GM19238 (cell line): ENCODE results near the gene KAT6B.
"Not testable (repeated sequence)": the region's sequence is repeated elsewhere in the genome, so short reads cannot be mapped to it uniquely, and the experiment has no call there.

Experiments
- DNase-seq: peaks from one replicate; pipeline ENCODE4 v3.0.0; 2011; ENCODE audit warnings: low spot score; ENCODE audit not compliant: insufficient read length

KAT6B gene

DNA sequence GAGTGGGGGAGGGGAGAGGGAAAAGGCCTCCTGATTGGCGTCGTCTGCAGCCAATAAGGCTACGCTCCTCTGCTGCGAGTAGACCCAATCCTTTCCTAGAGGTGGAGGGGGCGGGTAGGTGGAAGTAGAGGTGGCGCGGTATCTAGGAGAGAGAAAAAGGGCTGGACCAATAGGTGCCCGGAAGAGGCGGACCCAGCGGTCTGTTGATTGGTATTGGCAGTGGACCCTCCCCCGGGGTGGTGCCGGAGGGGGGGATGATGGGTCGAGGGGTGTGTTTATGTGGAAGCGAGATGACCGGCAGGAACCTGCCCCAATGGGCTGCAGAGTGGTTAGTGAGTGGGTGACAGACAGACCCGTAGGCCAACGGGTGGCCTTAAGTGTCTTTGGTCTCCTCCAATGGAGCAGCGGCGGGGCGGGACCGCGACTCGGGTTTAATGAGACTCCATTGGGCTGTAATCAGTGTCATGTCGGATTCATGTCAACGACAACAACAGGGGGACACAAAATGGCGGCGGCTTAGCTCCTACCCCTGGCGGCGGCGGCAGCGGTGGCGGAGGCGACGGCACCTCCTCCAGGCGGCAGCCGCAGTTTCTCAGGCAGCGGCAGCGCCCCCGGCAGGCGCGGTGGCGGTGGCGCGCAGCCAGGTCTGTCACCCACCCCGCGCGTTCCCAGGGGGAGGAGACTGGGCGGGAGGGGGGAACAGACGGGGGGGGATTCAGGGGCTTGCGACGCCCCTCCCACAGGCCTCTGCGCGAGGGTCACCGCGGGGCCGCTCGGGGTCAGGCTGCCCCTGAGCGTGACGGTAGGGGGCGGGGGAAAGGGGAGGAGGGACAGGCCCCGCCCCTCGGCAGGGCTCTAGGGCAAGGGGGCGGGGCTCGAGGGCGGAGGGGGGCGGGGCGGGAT lies at the start of gene KAT6B:
Gene KAT6B, plus strand, starts transcription at position 459 of the 903 bp plus-strand sequence. CDS start 16,258 bp downstream, outside the sequence.
- peak; percentile 91 for DNase-seq

DNA sequence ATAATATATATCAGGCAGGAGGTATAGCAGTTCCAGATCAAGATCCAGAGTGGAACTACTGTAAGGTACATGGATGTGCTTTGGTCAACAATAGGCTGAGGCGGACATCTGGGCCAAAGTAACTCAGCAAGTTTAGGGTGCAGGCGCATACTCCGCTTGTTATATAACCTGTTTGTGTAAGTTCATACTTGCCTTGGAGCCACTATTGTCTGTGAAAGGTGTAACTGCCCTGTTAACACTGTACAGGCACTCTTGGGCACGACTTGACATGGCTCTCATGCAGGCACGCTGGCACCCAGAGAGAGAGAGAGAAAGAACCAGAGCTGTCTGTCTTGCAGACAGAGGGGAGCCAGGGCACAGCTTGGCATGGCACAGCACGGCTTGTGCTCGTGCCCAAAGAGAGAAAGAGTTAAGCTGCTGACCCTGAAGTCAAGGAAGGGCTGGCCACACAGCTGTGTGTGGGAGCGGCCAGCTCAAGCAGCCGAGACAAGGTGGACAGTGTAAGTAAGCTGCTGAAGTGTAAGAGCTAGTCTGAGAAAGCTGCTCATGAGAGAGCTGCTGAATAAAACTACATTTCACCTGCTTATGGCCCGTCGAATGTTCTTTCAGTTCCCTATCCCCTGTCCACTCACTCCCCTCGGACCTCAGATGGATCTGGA lies 47.8 kb upstream of the KAT6B start:
- DNase-seq, result no peak

DNA sequence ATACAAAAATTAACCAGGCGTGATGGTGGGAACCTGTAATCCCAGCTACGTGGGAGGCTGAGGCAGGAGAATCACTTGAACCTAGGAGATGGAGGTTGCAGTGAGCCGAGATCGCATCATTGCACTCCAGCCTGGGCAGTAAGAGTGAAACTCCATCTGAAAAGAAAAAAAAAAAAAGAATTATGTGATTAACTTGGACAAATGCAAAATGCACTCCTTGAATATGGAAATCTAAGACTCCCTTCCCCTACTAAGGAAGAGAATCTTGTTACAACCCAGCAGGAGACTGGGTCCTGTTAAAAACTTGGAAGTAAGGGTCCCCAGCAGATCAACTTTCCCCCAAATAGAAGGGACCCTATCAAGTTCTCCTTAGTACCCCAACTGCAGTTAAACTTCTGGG lies 44.5 kb upstream of the KAT6B start:
- not testable (repeated sequence) for DNase-seq

DNA sequence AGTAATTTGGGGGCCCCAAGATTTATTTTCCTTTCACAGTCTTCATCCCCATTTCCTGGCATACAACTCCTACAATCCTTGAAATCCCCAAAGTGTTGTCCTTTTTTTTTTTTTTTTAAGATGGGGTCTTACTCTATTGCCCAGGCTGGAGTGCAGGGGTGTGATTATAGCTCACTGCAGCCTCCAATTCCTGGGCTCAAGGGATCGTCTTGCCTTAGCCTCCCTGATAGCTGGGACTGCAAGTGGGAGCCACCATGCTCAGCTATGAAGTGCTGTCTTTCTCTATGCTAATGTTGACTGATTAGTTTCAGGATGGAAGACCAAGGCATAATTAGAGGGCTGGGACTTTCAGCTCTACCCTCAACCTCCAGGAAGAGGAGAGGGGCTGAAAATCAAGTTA lies 41.9 kb upstream of the KAT6B start:
- no peak for DNase-seq

DNA sequence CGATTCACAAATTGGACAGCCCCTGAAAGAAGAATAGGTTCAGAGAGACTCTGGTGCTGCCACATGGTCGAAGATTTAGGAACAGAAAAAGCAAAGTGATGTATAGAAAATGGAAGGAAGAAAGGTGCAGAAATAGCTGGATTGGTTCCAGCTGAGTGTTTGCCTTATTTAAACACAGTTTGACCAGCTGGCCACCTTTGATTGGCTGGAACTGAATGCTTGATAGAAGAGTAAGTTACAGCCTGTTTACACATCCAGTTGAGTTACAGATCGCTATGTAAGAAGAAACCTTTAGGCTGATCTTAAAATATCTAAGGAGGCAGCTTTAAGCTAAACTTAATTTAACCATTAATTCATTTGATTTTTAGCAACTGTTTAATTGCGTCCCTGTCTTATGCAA lies 40.3 kb upstream of the KAT6B start:
- DNase-seq, result no peak

DNA sequence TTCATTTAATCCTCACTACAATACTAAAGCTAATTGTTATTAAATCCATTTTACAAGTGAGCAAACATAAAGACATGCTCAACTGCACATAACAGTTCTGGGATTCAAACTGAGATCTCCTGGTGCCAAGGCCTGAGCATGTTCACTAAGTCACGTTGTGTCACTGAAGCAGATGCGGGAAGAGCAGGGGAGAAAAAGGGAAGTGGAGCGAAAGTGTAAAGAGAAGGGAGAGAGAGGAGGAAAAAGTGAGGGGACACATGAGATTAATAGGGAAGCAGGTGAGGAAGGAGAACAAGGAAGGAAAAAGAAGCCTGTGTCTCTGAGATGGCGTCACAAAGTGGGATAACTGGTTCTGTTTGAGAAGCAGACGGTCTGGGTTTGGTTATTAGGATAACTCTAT lies 38.9 kb upstream of the KAT6B start:
- no peak for DNase-seq

DNA sequence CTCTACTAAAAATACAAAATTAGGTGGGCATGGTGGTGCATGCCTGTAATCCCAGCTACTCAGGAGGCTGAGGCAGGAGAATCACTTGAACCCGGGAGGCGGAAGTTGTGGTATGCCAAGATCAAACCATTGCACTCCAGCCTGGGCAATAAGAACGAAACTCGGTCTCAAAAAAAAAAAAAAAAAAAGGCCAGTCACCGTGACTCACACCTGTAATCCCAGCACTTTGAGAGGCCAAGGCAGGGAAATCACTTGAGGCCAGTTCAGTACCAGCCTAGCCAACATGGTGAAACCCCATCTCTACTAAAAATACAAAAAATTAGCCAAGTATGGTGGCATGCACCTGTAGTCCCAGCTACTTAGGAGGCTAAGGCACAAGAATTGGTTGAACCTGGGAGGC lies 34.4 kb upstream of the KAT6B start:
- DNase-seq, result not testable (repeated sequence)

DNA sequence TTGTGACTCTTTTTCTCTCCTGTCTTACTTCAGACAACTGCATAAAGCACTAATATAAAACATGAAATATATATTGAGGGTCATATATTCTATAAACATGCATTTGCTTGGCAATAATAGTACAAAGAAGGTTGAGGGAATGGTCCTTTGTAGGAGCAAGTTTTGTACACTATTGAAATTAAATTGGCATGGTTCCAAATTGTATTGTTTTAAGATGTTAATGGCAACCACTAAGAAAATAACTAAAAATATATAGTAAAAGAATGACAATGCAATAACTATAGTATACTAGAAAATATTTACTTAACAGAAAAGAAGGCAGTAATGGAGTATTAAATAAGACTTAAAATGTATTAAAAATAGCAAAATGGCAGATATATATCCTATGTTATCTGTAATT lies 33.7 kb upstream of the KAT6B start:
- DNase-seq, result no peak

DNA sequence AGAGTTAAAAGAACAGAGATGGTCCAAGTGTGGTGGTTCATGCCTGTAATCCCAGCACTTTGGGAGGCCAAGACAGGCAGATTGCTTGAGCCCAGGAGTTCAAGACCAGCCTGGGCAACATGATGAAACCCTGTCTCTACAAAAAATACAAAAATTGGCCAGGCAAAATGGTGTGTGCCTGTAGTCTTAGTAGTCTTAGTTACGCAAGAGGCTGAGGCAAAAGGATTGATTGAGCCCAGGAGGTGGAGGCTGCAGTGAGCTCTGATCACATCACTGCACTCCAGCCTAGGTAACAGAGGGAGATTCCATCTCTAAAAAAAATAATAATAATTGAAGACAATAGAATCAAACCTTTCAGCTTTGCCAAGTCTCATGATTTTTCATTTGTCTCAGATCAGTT lies 33.2 kb upstream of the KAT6B start:
- not testable (repeated sequence) for DNase-seq

DNA sequence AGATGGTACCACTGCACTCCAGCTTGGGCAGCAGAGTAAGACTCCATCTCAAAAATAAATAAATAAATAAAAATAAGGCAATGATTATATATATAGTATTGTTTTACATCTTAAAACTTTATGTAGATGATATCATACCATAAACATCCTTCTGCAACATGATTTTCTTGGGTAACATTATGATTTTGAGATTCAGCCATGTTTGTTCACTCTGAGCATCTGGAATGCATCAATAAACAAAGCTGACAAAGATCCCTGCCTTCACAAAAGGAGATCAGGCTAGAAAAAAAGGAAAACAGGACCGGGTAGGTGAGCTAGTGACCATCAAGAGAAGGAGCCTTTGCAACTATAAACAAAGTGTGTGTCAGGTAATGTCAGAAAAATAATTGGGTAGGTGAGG lies 31.9 kb upstream of the KAT6B start:
- DNase-seq, result no peak

DNA sequence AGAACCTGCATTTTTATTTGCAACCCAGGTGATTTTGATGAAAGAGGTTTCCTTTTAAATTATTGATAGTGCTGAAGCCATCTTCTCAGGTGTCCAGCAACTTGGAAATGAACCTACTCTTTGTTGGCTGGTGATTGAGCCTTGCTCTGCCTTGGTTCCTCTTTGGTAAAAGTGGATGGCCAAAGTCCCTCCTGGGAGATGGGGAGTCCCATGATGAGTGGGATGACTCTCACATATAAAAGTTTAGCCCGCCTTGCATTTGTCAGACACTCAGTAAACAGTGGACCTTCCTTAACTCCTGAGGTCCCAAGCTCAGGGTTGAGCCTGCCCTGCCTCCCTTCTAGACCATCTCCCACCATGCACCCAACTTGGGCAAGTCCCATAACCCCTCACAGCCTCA lies 28.9 kb upstream of the KAT6B start:
- DNase-seq, result no peak

DNA sequence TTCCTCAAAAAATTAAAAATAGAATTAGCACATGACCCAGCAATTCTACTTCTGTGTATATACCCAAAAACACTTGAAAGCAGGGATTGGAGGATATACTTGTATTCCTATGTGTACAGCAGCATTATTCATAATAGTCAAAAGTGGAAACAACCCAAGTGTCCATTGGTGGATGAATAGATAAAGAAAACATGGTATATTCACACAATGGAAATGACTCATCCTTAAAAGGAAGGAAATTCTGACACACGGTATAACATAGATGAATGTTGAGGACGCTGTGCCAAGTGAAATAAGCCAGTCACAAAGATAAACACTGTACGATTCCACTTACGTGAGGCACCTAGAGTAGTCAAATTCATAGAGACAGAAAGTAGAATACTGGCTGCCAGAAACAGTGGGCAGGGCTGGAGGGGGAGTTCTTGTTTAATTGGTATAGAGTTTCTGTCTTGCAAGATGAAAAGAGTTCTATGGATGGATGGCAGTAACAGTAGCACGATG lies 26.6 kb upstream of the KAT6B start:
- no peak for DNase-seq

DNA sequence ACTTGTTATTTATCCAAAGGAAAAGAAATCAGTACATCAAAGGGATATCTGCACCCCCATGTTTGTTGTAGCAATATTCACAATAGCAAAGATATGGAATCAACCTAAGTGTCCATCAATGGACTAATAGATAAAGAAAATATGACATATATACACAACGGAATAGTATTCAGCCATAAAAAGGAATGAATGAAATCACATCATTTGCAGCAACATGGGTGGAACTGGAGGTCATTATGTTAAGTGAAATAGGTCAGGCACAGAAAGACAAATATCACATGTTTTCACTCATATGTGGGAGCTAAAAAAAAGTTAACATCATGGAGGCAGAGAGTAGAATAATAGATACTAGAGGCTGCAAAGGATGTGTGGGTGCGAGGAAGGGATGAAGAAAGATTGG lies 25.0 kb upstream of the KAT6B start:
- no peak for DNase-seq

DNA sequence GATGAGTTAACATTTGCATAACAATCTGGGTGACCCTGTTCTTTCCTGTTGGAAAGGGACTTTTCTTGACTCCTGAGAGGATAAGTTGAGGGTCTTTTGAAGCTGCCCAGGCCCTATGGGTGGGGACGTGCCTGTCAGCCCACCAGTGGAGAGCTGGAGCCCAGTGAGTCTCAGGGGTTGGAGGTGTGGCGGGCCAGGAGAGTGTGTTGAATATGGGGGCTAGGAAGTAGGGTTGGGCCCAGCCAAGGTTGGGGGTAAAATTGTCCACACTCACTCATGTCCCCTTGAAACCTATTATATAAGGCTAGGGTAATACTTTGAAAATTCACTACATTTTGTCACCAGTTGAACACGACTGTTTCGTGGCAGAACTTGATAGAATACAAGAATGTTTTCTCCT lies 17.9 kb upstream of the KAT6B start:
- no peak for DNase-seq

DNA sequence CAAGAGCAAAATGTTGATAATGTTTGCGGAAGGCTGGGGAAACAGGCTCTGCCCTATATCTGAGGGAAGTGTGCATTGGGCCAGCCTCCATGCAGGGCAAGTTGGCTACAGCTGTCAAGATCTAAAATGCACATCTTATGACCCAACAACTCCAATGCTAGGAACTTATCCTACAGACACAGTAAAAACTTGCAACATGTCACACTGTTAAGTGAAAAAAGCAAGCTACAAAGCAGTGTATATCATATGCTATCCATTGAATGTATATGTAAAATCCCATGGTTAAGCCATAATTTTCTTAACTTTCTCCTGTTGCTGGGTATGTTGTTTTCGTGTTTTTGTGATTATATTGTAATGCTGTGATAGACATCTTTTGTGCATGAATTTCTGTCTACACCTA lies 16.3 kb upstream of the KAT6B start:
- DNase-seq, result no peak

DNA sequence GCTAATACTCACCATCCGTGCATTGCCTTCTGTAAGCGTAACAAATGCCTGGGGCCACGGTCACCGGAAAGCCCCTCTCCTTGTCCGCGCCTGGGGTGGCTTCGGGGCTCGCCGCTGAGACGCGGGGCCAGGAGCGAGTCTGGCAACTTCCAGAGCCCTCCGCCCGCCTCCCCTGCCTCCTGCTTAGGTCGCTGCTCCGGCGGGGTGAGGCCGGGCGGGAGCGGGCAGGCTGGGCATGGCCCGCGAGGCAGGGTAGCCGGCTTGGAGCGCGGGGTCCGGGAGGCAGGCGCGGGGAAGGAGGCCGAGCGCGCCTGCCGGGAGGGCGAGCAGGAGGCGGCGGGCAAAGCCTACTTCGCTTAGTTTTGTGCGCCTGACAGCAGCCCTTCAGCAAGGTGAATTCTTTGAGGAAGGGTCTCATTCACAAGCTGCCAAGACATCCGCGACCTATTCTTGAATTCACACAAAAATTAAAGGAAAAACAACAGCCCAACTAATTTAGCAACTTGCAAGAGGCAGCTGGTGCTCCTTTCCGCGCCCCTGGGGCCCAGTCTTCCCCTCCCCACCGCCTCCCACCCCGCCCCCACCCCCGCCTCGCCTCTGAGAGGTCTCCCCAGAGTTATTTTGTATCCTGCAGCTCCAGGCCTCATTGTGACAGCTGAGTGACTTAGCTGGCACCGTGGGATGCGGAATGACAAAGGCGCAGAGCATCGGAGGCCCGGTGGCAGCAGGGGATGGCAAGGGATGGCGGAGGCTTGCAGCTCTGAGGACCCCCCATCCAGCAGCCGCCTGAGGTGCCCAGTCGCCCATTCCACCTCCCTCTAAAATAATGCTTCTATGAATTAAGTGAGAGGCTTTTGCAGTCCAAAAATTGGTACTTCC lies 12.8 kb upstream of the KAT6B start:
- no peak for DNase-seq

DNA sequence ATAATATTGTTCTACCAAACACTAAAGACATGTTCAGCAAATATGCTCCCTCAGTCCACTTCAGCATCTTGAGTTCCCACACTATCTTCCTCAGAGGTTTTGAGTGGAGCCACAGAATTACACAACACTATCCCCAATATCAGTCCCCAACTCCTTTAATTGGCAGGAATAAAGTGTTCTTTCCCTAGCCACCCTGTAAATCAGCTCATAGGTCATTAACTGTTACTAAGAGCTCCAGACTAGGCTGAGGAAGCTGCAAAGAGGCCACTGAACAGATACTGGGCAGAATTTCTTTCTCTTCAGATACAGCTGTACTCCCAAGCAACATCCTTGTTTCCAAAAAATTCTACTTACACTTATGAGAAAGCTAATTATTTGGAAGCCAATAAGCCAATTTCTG lies 11.6 kb upstream of the KAT6B start:
- DNase-seq, result no peak

DNA sequence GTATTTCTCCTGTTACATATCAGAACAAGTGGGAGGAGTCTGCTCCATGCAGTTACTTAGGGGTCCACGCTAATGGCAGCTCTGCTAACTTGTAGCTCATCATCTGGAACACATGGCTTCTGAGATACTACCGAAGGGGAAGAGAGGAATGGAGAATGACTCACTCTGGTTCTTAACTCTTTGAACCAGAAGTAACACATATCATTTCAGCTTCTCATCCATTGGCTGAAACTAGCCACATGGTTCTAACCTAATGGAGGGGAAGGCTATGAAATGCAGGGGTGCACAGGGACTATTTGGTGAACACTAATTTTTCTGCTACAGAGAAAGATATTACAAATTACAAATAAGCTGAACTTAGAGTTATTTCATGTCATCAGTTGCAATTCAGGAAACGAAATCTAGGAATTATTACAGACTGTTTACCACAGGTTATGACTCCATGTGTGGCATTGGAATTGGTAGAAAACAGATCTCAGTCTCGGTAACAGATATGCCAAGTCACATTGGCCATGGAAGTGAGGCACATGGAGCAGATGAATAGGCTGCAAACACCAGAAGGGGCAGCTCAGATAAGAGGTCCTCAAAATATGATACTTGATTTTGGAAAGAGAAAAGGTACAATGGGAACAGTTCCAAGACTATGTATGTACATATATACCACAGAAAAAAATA lies 9.4 kb upstream of the KAT6B start:
- DNase-seq, result no peak

DNA sequence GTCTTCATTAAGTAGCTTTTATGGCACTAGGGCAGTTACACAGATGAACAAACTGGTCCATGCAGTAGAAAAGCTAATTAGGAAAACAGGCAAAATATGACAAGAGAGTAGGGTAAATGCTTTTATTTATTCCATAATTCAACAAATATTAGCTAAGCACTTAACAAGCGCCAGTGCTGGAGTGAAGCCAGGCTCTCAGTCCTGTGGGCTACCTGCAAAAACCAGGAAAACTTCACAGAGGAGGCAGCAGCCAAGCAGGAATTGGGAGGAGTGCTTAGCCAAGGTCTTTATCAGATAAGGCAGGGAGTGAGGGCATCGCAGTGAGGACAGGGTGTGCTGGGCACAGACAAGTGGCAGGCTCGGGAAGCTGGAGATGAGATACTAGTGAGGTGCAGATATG lies 4.9 kb upstream of the KAT6B start:
- DNase-seq, result no peak

DNA sequence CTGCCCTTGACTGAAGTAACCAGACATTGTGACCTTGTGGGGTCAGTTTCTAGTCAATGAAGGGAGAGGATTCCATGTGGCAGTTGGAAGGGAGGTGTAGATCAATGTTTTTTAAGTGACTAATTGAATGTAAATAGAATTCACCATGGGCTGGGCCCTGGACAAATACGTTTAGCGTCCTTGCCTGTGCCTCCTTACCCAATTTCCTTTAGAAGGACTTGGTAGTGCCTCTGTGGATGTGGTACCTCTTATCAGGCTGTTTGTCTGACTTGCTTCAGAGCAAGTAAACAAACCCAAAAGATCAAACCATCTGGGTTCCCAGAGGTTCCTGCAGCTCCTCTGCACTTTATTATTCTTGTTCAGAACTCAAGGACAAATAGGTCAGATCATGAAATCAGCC lies 4.3 kb upstream of the KAT6B start:
- no peak for DNase-seq

DNA sequence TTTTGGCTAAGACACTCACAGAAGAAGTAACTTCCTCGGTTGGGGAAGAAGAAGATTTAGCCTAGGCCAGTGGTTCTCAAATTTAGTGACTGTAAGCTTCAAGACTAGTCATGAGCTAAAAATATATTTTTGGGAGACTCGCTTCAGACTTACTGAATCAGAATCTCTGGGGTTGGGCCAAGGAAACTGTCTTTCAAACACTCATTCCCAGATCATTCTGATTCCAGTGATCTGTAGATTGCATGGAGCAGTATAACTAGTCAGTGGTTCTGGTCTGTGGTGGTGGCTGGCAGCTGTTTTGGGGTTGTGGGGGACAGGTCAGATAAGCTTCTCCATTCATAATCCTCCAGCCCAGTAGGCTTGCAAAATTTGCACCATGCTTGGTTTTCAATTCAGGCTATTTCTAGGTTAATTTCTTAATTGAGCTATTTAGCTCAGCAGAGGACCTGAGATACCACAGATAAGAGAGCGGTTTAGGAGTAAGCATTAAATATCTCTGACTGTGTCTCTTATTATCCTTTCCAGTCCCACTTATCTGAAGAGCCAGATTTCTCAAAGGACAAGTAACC lies 3.8 kb upstream of the KAT6B start:
- DNase-seq, result no peak
